GM12878 (cell line): ENCODE results near the gene ZSWIM6. TPM values are rescaled to one million over a fixed set of nuclear protein-coding genes. Genes with fewer than 3 reads are reported as not detected.

Experiments
- ATAC-seq: fragments of 200-7000 bp; cut with Tn5 transposase; 3 replicates; pipeline ENCODE4 v1.9.1; 2020; ENCODE audit warnings: mild to moderate bottlenecking, moderate library complexity
- BruUV-seq: library from RNA; stranded (reverse); fragments of 400-500 nt; replicated peaks from 2 replicates; lab custom pipeline; 2021; lab: Mats Ljungman, UMichigan
- CTCF ChIA-PET: fragments of 300-600 bp; sonication (Branson Sonifier 250); formaldehyde crosslinking; extraction: SDS; loops from one replicate; lab custom pipeline; 2021; ENCODE audit warnings: inconsistent platforms; lab: Yijun Ruan, JAX
- POLR2A ChIA-PET: fragments of 350-600 bp; formaldehyde crosslinking; extraction: SDS; loops from one replicate; lab custom pipeline; 2021; ENCODE audit warnings: inconsistent platforms; lab: Charles Lee
- RAD21 ChIA-PET: fragments of 300-600 bp; sonication (Branson Sonifier 250); formaldehyde crosslinking; loops from one replicate; lab custom pipeline; 2023; ENCODE audit warnings: antibody characterized with exemption; ENCODE audit not compliant: unreplicated experiment; lab: Charles Lee
- SMC1A ChIA-PET: fragments of 300-600 bp; sonication (Branson Sonifier 250); formaldehyde crosslinking; loops from one replicate; lab custom pipeline; 2023; ENCODE audit not compliant: unreplicated experiment, uncharacterized antibody; lab: Charles Lee
- DNase-seq: peaks from one replicate; pipeline ENCODE4 v3.0.0-alpha.2; 2011; ENCODE audit warnings: low read depth, low spot score
- FAIRE-seq: peaks from 3 replicates; lab custom pipeline; 2011; peaks lifted over from hg19 to GRCh38; lab: Jason Lieb, UNC
- H2AFZ ChIP-seq: 2 replicates; pipeline ENCODE4 v1.6.0; 2011; ENCODE audit warnings: low read depth, low read length, control low read depth; ENCODE audit not compliant: control insufficient read depth
- H3K27ac ChIP-seq: 2 replicates; pipeline ENCODE4 v1.5.1; 2011; ENCODE audit warnings: control low read depth; ENCODE audit not compliant: control insufficient read depth, insufficient read depth
- H3K27me3 ChIP-seq, 2 experiments: replicated peaks in 1 of 2; 2 replicates each; pipeline versions ENCODE4 v1.6.0 to v1.6.1; 2011; ENCODE audit warnings: low read length in 1 of 2; ENCODE audit not compliant: control insufficient read depth in 2 of 2, insufficient read depth in 2 of 2
- H3K36me3 ChIP-seq, 2 experiments: 2 replicates each; pipeline ENCODE4 v1.5.1; 2011; ENCODE audit warnings: low read length in 1 of 2; ENCODE audit not compliant: control insufficient read depth in 2 of 2, insufficient read depth in 2 of 2
- H3K4me1 ChIP-seq: 2 replicates; pipeline ENCODE4 v1.6.1; 2011; ENCODE audit warnings: mild to moderate bottlenecking, low read length, moderate library complexity, mixed read lengths; ENCODE audit not compliant: control insufficient read depth, insufficient read depth
- H3K4me2 ChIP-seq: 2 replicates; pipeline ENCODE4 v1.6.0; 2011; ENCODE audit warnings: control low read depth; ENCODE audit not compliant: control insufficient read depth, insufficient read depth
- H3K4me3 ChIP-seq: fragments of 200-600 bp; sonication (generic); 2 replicates; pipeline ENCODE4 v1.5.1; 2016
- H3K79me2 ChIP-seq: 2 replicates; pipeline ENCODE4 v1.6.0; 2011; ENCODE audit warnings: low read length; ENCODE audit not compliant: control insufficient read depth, insufficient read depth
- H3K9ac ChIP-seq: 2 replicates; pipeline ENCODE4 v1.8.0; 2011; ENCODE audit warnings: low read length, control low read depth, mixed read lengths; ENCODE audit not compliant: control insufficient read depth, insufficient read depth
- H3K9me3 ChIP-seq: replicated peaks from 3 replicates; pipeline ENCODE4 v1.5.1; 2011; ENCODE audit warnings: mild to moderate bottlenecking, low read length; ENCODE audit not compliant: control insufficient read depth, insufficient read depth
- H4K20me1 ChIP-seq: 2 replicates; pipeline ENCODE4 v1.6.0; 2011; ENCODE audit not compliant: control insufficient read depth, insufficient read depth
- ASH2L ChIP-seq: fragments of 300-600, 200-600 bp; sonication (generic); IDR thresholded peaks from 2 replicates; pipeline ENCODE4 v1.6.1; 2017; ENCODE audit warnings: low read depth, mild to moderate bottlenecking, borderline replicate concordance
- EZH2 ChIP-seq: IDR thresholded peaks from 2 replicates; pipeline ENCODE4 v1.6.1; 2012; ENCODE audit warnings: low read depth, mild to moderate bottlenecking, control low read depth, inconsistent platforms, low read length, borderline replicate concordance; ENCODE audit not compliant: control insufficient read depth
- FOS ChIP-seq: IDR thresholded peaks from 3 replicates; pipeline ENCODE4 v1.6.1; 2011; ENCODE audit warnings: borderline replicate concordance; ENCODE audit not compliant: insufficient read length; ENCODE audit errors: extremely low read depth
- LARP7 ChIP-seq: fragments of 450-650 bp; IDR thresholded peaks from 2 replicates; pipeline ENCODE4 v1.6.1; 2017; ENCODE audit warnings: mild to moderate bottlenecking
- MEF2B ChIP-seq: fragments of 450-650 bp; IDR thresholded peaks from 2 replicates; pipeline ENCODE4 v1.6.1; 2018; ENCODE audit warnings: mild to moderate bottlenecking, moderate library complexity; ENCODE audit not compliant: partially characterized antibody, poor library complexity, severe bottlenecking
- POLR2AphosphoS2 ChIP-seq: IDR thresholded peaks from 2 replicates; pipeline ENCODE4 v1.6.1; 2011; ENCODE audit warnings: low read depth, mild to moderate bottlenecking, low read length, improper control_type of control experiment, moderate library complexity
- RAD21 ChIP-seq: IDR thresholded peaks from 2 replicates; pipeline ENCODE4 v1.6.1; 2011; ENCODE audit warnings: mild to moderate bottlenecking, low read depth, low read length, moderate library complexity; ENCODE audit not compliant: insufficient read depth
- ZNF24 ChIP-seq: fragments of 450-650 bp; IDR thresholded peaks from 2 replicates; pipeline ENCODE4 v1.6.1; 2017; ENCODE audit warnings: antibody characterized with exemption, mild to moderate bottlenecking
- WGBS: methylation state at CpG from one replicate; pipeline ENCODE4 v1.1.6; 2016; ENCODE audit warnings: low lambda C conversion rate; ENCODE audit not compliant: insufficient replicate concordance, insufficient coverage; ENCODE audit errors: missing lambda C conversion rate; 5-methylcytosine and 5-hydroxymethylcytosine counted together
- in situ Hi-C: fragments of 300-500 bp; cut with MboI; formaldehyde crosslinking; loops from 9 replicates; pipeline ENCODE4 v1.14.3; 2018; ENCODE audit warnings: mixed read lengths
- intact Hi-C: fragments of 100-400 bp; cut with micrococcal nuclease; formaldehyde crosslinking; loops from one replicate; pipeline ENCODE4 v1.14.2; 2022; ENCODE audit not compliant: unreplicated experiment
- polyA plus RNA-seq, 11 experiments: library from polyadenylated mRNA; depleted of rRNA in 4 of 11; unstranded in 6 of 11; stranded (reverse) in 5 of 11; fragments of >200 nt; fragmentation: Nextera tagmentation in 4 of 11; fragmentation: Illumina TruSeq in 1 of 11; extraction: Ambion mirVana in 4 of 11; extraction: Trizol in 1 of 11; gene quantifications; 1 replicate in 1 of 11; 2 replicates in 10 of 11; pipeline versions ENCODE4 v1.2.1 to v1.2.3, GENCODE V29; 2011 to 2016; ENCODE audit warnings: inconsistent platforms in 2 of 11, missing spikeins in 2 of 11, low read depth in 1 of 11
- total RNA-seq, 4 experiments: library from RNA; depleted of rRNA in 3 of 4; stranded (reverse); fragments of >200 nt in 3 of 4; fragmentation: Illumina TruSeq in 1 of 4; extraction: Trizol in 1 of 4; gene quantifications; 2 replicates each; pipeline versions ENCODE4 v1.2.1 to v1.2.3, GENCODE V29; 2013 to 2021
- TF ChIP-seq, protein P1 (sequence below): fragments of 450-650 bp; IDR thresholded peaks from 2 replicates; pipeline ENCODE4 v1.6.1; 2017; ENCODE audit warnings: low read depth, mild to moderate bottlenecking, moderate library complexity
- TF ChIP-seq, protein P2 (sequence below): fragments of 150-350 bp; IDR thresholded peaks from 2 replicates; pipeline ENCODE4 v1.6.1; 2014; ENCODE audit warnings: mild to moderate bottlenecking, low read depth, low read length
- TF ChIP-seq, protein P3 (sequence below), 3 experiments: IDR thresholded peaks in 2 of 3; conservative IDR thresholded peaks in 1 of 3; 2 replicates each; pipeline ENCODE4 v1.5.1; 2011; ENCODE audit warnings: low read depth in 3 of 3, low read length in 3 of 3, mild to moderate bottlenecking in 3 of 3, control low read depth in 2 of 3, moderate library complexity in 2 of 3, inconsistent platforms in 1 of 3, mixed read lengths in 1 of 3; ENCODE audit not compliant: control insufficient read depth in 2 of 3, insufficient read depth in 1 of 3; ENCODE audit errors: extremely low read depth in 1 of 3
- TF ChIP-seq, protein P4 (sequence below): IDR thresholded peaks from 2 replicates; pipeline ENCODE4 v1.6.1; 2012; ENCODE audit warnings: low read depth, low read length, improper control_type of control experiment
- TF ChIP-seq, protein P5 (sequence below): fragments of 450-650 bp; IDR thresholded peaks from 2 replicates; pipeline ENCODE4 v1.6.1; 2016; ENCODE audit warnings: mild to moderate bottlenecking
- TF ChIP-seq, protein P6 (sequence below): fragments of 450-650 bp; conservative IDR thresholded peaks from 2 replicates; pipeline ENCODE4 v1.6.1; 2017; ENCODE audit warnings: mild to moderate bottlenecking, moderate library complexity

The ZSWIM6 gene
- total and polyA plus RNA-seq, 10 of the 15 experiments (the other 5 are each of a cell fraction or from before 2014, with no cell fraction given) = 0.53 to 6.2 (median 3.4) TPM

DNA sequence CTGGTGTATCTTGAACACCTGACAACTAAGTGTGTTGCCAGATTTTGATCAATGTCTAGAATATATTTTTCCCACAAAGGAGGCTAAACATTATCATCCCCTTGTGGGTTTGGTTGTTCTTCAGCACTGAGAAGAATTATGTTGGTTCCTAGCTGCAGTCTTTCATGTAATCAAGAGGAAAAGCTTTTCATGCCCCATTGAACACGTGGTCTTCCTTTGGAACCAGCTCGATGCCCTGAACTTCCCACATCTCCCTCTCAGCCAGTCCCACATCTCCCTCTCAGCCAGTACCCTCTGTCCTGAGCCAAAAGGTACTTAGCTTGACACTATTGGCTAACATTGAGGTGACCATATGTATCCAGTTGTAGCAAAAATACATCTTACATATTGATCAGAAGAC lies 36.7 kb upstream of the ZSWIM6 start:
- ChIA-PET POLR2A (no interaction called here), CTCF (interaction anchor here (0.6 to 1.7 kb wide), 2 partner anchors 362 to 620 kb away, joined by 4 to 5 read pairs; no protein-coding TSS in a partner anchor), SMC1A (interaction anchor here (0.7 to 1.3 kb wide), 4 partner anchors 9 to 94 kb away, joined by 3 to 5 read pairs (median 3); no protein-coding TSS in a partner anchor), RAD21 (interaction anchor here (1.0 kb wide), 1 partner anchor 8 kb away, joined by 4 read pairs; no protein-coding TSS in a partner anchor)
- no TSS peak for BruUV-seq
- intact Hi-C loops = no loop called here
- Histone ChIP-seq H3K27ac (no peak overlapping the region), H4K20me1 (no peaks in the 10 kb centered on the region), H3K9me3 (no peaks in the 10 kb centered on the region), H3K4me1 (no peaks in the 10 kb centered on the region), H3K36me3 (no peaks in the 10 kb centered on the region), H3K9ac (no peak overlapping the region), H3K4me2 (no peak overlapping the region), H3K4me3 (no peak overlapping the region), H3K79me2 (no peaks in the 10 kb centered on the region), H3K27me3 (no peaks in the 10 kb centered on the region; a peak in 1 of 4 replicates), H2AFZ (no peak overlapping the region)
- ATAC-seq (no peak), FAIRE-seq (no peak), DNase-seq (no peak)
- in situ Hi-C loops = no loop called here
- 0% methylated on average over 2 of the region's 2 CpGs for WGBS
- TF ChIP-seq, protein P1, sequence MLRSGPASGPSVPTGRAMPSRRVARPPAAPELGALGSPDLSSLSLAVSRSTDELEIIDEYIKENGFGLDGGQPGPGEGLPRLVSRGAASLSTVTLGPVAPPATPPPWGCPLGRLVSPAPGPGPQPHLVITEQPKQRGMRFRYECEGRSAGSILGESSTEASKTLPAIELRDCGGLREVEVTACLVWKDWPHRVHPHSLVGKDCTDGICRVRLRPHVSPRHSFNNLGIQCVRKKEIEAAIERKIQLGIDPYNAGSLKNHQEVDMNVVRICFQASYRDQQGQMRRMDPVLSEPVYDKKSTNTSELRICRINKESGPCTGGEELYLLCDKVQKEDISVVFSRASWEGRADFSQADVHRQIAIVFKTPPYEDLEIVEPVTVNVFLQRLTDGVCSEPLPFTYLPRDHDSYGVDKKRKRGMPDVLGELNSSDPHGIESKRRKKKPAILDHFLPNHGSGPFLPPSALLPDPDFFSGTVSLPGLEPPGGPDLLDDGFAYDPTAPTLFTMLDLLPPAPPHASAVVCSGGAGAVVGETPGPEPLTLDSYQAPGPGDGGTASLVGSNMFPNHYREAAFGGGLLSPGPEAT = no peak
- TF ChIP-seq ZNF24 (no peak), FOS (no peak), MEF2B (no peak), POLR2AphosphoS2 (no peak), ASH2L (no peak), RAD21 (no peak), EZH2 (no peak), LARP7 (no peak)
- TF ChIP-seq, protein P2, sequence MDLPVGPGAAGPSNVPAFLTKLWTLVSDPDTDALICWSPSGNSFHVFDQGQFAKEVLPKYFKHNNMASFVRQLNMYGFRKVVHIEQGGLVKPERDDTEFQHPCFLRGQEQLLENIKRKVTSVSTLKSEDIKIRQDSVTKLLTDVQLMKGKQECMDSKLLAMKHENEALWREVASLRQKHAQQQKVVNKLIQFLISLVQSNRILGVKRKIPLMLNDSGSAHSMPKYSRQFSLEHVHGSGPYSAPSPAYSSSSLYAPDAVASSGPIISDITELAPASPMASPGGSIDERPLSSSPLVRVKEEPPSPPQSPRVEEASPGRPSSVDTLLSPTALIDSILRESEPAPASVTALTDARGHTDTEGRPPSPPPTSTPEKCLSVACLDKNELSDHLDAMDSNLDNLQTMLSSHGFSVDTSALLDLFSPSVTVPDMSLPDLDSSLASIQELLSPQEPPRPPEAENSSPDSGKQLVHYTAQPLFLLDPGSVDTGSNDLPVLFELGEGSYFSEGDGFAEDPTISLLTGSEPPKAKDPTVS = no peak
- TF ChIP-seq, protein P3, sequence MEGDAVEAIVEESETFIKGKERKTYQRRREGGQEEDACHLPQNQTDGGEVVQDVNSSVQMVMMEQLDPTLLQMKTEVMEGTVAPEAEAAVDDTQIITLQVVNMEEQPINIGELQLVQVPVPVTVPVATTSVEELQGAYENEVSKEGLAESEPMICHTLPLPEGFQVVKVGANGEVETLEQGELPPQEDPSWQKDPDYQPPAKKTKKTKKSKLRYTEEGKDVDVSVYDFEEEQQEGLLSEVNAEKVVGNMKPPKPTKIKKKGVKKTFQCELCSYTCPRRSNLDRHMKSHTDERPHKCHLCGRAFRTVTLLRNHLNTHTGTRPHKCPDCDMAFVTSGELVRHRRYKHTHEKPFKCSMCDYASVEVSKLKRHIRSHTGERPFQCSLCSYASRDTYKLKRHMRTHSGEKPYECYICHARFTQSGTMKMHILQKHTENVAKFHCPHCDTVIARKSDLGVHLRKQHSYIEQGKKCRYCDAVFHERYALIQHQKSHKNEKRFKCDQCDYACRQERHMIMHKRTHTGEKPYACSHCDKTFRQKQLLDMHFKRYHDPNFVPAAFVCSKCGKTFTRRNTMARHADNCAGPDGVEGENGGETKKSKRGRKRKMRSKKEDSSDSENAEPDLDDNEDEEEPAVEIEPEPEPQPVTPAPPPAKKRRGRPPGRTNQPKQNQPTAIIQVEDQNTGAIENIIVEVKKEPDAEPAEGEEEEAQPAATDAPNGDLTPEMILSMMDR (IDR thresholded peaks at IDR 0.05 in 2 of 3, conservative IDR thresholded peaks at IDR 0.05 in 1 of 3; ENCODE audit: control insufficient read depth in 2 of 3, extremely low read depth in 1 of 3, insufficient read depth in 1 of 3, low read depth in 3 of 3, low read length in 3 of 3) = no peak
- TF ChIP-seq, protein P4, sequence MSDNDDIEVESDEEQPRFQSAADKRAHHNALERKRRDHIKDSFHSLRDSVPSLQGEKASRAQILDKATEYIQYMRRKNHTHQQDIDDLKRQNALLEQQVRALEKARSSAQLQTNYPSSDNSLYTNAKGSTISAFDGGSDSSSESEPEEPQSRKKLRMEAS = no peak
- TF ChIP-seq, protein P5, sequence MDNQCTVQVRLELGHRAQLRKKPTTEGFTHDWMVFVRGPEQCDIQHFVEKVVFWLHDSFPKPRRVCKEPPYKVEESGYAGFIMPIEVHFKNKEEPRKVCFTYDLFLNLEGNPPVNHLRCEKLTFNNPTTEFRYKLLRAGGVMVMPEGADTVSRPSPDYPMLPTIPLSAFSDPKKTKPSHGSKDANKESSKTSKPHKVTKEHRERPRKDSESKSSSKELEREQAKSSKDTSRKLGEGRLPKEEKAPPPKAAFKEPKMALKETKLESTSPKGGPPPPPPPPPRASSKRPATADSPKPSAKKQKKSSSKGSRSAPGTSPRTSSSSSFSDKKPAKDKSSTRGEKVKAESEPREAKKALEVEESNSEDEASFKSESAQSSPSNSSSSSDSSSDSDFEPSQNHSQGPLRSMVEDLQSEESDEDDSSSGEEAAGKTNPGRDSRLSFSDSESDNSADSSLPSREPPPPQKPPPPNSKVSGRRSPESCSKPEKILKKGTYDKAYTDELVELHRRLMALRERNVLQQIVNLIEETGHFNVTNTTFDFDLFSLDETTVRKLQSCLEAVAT = no peak
- TF ChIP-seq, protein P6, sequence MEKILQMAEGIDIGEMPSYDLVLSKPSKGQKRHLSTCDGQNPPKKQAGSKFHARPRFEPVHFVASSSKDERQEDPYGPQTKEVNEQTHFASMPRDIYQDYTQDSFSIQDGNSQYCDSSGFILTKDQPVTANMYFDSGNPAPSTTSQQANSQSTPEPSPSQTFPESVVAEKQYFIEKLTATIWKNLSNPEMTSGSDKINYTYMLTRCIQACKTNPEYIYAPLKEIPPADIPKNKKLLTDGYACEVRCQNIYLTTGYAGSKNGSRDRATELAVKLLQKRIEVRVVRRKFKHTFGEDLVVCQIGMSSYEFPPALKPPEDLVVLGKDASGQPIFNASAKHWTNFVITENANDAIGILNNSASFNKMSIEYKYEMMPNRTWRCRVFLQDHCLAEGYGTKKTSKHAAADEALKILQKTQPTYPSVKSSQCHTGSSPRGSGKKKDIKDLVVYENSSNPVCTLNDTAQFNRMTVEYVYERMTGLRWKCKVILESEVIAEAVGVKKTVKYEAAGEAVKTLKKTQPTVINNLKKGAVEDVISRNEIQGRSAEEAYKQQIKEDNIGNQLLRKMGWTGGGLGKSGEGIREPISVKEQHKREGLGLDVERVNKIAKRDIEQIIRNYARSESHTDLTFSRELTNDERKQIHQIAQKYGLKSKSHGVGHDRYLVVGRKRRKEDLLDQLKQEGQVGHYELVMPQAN = no peak
